Endometrial microvascular endothelial cells (primary cell): ENCODE results near the gene TBC1D8. TPM values are rescaled to one million over a fixed set of nuclear protein-coding genes. Genes with fewer than 3 reads are reported as not detected.

ENCODE experiments used
- in situ Hi-C: cut with HindIII; loops from 2 replicates; pipeline ENCODE4 v1.10.0; 2017; ENCODE audit warnings: low sequenced_read_pairs, low pct_unique_long_range_greater_than_20kb; ENCODE audit errors: inconsistent ontology term
- total RNA-seq: library from RNA; depleted of rRNA; stranded (reverse); fragments of >200 nt; gene quantifications from one replicate; pipeline ENCODE4 v1.2.3, GENCODE V29; 2015; ENCODE audit errors: inconsistent ontology term

TBC1D8 gene
- total RNA-seq, 1 donor from 2014 or later, result 27.2 TPM

GRCh38 chr2:101018934-101019333, 132.2 kb downstream of the TBC1D8 start:
- in situ Hi-C loops, result loop anchor here (25.0 kb wide), 1 partner anchor 193 kb away; no protein-coding TSS in a partner anchor

- in situ Hi-C loops, result loop anchor here (25.0 kb wide), 1 partner anchor 195 kb away; no protein-coding TSS in a partner anchor
Measured at GRCh38 chr2:101017371-101017770, 133.8 kb downstream of the TBC1D8 start.

DNA sequence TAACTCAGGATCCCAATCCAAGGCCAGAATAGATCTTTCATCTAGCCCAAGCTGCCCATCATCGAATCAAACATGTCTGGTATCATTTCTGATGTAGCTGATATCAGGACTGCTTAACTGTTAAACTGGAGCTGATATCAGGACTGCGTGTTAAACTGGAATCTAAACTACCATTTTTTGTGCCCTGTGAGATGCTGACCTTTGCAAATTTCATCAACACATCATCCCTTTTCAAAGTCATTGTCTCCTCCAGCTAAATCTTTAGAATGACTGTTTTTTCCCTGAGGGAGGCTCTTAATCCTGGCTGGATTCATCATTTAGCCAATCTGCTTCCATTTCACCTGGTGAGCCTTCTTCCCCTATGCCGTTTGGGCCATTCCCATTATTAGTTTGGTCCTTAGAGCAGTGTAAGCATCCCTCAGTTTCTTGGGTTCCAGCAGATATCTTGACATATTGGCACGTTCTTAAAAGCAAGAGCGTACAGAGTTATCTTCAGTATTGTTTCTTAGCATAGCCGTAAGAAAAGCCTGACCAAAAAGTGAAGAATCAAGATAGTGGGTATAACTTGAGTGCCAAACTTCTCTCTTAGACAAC, 136.8 kb downstream of the TBC1D8 start:
- in situ Hi-C loops, result loop anchor here (25.0 kb wide), 1 partner anchor 198 kb away; no protein-coding TSS in a partner anchor

DNA sequence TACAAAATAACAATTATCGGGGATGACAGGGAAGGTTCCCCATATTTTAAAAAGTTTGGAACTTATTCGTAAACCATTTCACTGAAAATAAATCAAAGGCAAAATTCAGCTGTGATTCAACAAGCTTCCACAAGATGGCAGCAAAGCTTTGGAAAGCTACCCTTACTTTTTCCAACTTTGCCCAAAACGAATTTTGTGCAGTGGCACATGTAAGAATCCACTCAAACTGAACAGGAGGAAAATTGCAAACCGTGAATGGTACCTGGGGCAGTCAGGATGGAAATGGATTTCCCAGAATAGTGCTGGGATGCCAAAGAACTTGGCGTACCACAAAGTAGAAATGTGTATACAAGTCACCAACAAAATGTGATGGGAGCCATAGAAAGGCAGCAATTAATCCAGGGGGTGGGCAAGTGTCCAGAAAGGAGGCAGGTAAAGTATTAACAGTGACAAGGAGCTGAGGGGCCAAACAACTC, 138.4 kb downstream of the TBC1D8 start:
- in situ Hi-C loops, result loop anchor here (25.0 kb wide), 1 partner anchor 200 kb away; no protein-coding TSS in a partner anchor

DNA sequence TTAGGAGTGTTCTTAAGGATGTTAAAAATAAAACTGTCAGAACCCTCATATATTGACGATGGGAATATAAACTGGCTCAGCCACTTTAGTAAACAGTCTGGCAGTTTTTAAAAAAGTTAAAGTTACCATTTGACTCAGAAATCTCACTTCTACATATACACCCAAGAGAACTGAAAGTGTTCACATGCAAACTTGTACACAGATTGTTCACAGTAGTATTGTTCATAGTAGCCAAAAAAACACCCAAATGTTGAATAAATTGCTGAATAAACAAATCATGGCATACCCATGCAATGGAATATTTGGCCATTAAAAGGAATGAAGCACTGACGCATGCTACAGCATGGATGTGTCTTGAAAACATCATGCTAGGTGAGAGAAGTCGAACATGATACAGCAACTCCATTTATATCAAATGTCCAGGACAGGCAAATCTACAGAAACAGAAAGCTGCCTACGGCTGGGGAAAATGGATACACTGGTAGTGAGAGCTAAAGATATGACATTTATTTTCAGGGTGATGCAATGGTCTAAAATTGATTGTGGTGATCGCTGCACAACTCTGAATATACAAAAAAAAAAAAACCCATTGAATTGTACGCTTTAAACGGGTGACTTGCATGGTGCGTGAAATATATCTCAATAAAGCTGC, 139.0 kb downstream of the TBC1D8 start:
- in situ Hi-C loops, result loop anchor here (25.0 kb wide), 1 partner anchor 200 kb away; no protein-coding TSS in a partner anchor

DNA sequence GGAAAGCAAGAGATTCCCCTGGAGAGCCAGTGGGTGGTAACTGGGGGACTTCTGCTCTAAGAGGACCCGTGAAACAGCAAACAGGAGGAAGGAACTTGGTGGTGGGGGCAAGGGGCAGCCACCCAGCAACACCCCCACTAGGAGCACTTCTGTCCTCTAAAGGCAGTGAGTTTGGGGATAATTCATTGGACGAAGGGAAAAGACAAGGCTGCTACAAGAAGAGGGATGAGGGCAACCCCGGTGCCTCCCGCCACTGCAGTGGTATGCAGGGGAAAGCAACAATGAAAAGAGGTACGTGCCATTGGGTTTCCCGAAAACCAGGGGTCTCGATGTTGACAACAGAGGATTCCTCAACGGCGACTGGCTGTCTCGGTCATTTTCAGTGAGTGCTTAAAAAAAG, 140.0 kb downstream of the TBC1D8 start:
- in situ Hi-C loops, result loop anchor here (25.0 kb wide), 1 partner anchor 201 kb away; no protein-coding TSS in a partner anchor

DNA sequence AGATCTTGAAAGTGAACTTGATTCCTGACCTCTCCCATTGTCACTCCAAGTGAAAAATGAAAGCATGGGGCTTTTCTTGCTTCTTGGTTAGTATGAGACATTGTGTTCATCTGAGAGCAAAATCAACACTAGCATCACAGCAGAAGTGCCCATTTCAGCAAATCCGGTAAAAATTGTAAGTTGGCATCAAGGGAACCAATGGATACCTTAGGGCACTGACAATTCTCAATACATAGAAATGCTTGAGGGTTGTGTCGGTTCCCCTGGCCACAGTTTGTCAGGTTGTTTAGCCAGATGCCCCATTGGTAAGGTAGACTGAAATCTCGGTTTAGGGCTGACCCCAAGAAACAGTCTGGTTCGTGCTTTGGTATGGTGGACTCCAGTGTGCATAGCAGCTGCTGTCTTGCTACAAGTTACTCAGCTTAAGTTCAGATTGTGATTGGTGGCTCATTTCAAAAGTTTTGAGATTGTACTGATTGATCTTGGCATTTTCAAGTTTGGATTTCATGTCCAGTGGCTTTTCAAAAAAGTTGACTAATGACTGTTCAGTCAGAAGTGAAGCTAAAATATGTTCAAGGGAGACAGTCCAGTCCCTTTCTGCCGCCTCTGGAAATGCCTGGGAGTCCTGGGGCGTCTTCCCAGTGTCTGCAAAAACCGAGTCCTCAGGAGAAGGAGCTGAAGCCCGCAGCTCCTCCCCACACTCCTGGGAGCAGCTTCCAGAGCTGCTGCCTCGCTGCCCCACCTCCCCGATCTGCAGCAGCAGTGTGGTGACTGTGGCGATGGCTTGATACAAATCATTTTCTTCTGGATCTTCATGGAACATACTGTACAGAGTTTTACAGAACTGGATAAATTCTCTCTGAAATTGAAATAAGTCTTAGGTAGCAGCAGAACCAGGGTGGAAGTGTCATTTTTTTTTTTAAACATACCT, 143.5 kb downstream of the TBC1D8 start:
- in situ Hi-C loops, result loop anchor here (25.0 kb wide), 1 partner anchor 205 kb away; no protein-coding TSS in a partner anchor

- in situ Hi-C loops, result loop anchor here (25.0 kb wide), 1 partner anchor 206 kb away; no protein-coding TSS in a partner anchor
Measured at GRCh38 chr2:101006065-101006715, 145.0 kb downstream of the TBC1D8 start.

- in situ Hi-C loops, result loop anchor here (25.0 kb wide), 1 partner anchor 208 kb away; no protein-coding TSS in a partner anchor
Measured at GRCh38 chr2:101004620-101005325, 146.4 kb downstream of the TBC1D8 start.

- in situ Hi-C loops, result loop anchor here (25.0 kb wide), 1 partner anchor 209 kb away; no protein-coding TSS in a partner anchor
Measured at GRCh38 chr2:101003278-101003775, 147.9 kb downstream of the TBC1D8 start.

GRCh38 chr2:101002562-101003277, 148.5 kb downstream of the TBC1D8 start:
- in situ Hi-C loops, result loop anchor here (25.0 kb wide), 1 partner anchor 210 kb away; no protein-coding TSS in a partner anchor

DNA sequence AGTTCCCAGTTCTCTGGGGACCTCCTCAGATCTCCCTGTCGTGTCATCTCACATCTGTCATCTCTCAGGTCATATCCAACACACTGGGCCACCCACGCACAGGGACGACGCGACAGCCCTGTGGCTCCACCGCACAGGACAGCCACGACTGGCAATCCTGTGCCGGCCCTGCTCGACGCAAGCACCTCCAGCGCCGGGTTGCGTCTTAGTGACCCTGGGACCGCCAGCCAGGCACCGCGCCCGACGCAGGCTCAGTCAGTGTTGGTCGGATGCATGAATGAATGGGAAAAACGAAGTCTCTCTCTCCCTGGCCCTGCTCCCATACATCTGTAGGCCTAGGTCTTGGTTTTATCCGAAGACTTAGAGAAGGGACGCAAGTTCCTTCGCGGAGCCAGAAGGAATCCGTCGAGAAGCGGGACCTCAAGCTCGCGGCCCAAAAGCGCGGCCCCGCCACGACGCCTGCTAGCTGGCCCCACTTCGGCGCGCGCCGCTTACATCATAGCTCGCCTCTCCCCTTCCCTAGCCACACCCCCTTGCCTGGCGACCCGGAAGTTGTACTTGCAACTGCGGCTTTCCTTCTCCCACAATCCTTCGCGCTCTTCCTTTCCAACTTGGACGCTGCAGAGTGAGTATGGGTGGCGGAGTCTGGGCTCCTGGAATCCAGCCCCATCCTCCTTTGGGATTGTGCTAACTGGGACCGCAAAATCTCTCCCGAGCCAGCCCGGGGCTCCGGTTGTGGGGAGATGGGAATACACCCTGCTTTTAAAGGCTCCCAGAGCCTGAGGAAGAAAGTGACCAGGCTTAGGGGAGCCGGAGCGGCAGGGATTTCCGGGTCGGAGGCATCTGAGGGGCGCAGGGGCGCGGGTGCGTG, 149.3 kb downstream of the TBC1D8 start, which contains the start of gene RPL31:
TSS of gene RPL31 (plus strand) at position 599 of the 871 bp plus-strand sequence. CDS start 413 bp downstream, outside the sequence.
- in situ Hi-C loops, result loop anchor here (25.0 kb wide), 1 partner anchor 210 kb away; no protein-coding TSS in a partner anchor

GRCh38 chr2:100999995-101000394, 151.2 kb downstream of the TBC1D8 start:
- in situ Hi-C loops, result loop anchor here (25.0 kb wide), 1 partner anchor 212 kb away; no protein-coding TSS in a partner anchor

- in situ Hi-C loops, result no loop called here
Measured at GRCh38 chr2:100998235-100998573, 153.0 kb downstream of the TBC1D8 start.

GRCh38 chr2:100997509-100998234, 153.5 kb downstream of the TBC1D8 start:
- in situ Hi-C loops, result no loop called here
